HFF-Myc (cell line): ENCODE results near the gene SNX18.

Source experiments
- DNase-seq: peaks from one replicate; pipeline ENCODE4 v3.0.0-alpha.2; 2011; ENCODE audit warnings: low read depth; ENCODE audit errors: extremely low read depth
- H3K4me3 ChIP-seq: replicated peaks from 2 replicates; pipeline ENCODE4 v1.5.1; 2011; ENCODE audit warnings: low read depth, mild to moderate bottlenecking, control low read depth, low read length
- TF ChIP-seq, protein P1 (sequence below): IDR thresholded peaks from 2 replicates; pipeline ENCODE4 v1.5.1; 2012; ENCODE audit warnings: mild to moderate bottlenecking, low read depth, low read length, control low read depth; ENCODE audit errors: missing control alignments

SNX18 gene

DNA sequence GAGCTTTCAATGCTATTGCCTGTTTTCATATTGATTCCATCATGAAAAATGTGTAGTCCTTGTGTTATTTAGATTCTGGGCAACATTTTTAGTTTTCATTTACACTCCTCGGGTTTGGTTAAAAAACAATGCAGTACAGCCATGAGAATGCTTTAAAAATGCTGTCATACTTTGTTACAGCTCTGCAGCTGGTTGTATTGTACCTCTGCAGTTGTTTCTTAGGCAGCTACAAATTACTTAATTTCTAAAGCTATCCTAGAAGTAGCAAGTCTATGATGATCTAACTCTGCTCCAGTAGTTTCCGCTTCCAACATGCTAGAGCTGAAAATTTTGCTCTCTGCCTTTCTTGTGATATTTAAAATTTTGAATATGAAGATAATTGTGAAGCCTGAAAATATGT lies 20.2 kb downstream of the SNX18 start:
- no peak for DNase-seq
- TF ChIP-seq, protein P1, sequence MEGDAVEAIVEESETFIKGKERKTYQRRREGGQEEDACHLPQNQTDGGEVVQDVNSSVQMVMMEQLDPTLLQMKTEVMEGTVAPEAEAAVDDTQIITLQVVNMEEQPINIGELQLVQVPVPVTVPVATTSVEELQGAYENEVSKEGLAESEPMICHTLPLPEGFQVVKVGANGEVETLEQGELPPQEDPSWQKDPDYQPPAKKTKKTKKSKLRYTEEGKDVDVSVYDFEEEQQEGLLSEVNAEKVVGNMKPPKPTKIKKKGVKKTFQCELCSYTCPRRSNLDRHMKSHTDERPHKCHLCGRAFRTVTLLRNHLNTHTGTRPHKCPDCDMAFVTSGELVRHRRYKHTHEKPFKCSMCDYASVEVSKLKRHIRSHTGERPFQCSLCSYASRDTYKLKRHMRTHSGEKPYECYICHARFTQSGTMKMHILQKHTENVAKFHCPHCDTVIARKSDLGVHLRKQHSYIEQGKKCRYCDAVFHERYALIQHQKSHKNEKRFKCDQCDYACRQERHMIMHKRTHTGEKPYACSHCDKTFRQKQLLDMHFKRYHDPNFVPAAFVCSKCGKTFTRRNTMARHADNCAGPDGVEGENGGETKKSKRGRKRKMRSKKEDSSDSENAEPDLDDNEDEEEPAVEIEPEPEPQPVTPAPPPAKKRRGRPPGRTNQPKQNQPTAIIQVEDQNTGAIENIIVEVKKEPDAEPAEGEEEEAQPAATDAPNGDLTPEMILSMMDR = no peak
- H3K4me3 ChIP-seq = no peak overlapping the region

GRCh38 chr5:54538156-54538555 lies 20.6 kb downstream of the SNX18 start:
- TF ChIP-seq, protein P1 = no peak
- H3K4me3 ChIP-seq = no peak overlapping the region

DNA sequence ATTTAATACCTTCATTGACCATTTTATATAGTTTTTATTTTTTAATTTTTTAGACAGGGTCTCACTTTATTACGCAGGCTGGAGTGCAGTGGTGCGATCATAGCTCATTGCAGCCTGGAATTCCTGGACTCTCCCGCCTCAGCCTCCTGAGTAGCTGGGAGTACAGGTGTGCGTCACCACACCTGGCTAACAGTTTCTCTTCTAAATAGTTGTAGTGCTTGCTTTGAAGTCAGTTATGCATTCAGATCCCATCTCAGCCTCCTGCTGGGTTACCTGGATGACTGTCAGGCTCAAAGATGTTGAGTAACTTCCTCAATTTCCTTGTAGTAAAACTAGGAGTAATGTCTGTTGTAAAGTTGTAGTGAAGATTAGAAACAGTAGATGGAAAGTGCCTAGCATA lies 21.4 kb downstream of the SNX18 start:
- no peak for DNase-seq
- TF ChIP-seq, protein P1 = no peak
- H3K4me3 ChIP-seq = no peak overlapping the region

More at GRCh38 chr5:54538156-54538555, 20.6 kb downstream of the SNX18 start:
- DNase-seq = no peak

DNA sequence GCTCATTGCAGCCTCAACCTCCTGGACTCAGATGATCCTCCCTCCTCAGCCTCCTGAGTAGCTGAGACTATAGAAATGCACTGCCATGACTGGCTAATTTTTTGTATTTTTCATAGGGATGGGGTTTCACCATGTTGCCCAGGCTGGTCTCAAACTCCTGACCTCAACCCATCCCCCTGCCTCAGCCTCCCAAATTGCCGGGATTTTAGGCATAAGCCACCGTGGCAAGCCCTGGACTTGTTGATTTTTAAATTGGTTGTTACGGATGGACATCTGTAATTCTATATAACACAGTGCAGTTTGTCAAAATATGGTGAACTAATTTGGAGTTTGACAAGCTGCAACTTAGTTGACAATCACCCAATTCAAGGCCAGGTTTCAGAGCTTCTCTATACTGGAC lies 22.7 kb downstream of the SNX18 start:
- H3K4me3 ChIP-seq = no peak overlapping the region
- no peak for DNase-seq
- TF ChIP-seq, protein P1 = no peak

GRCh38 chr5:54541823-54542783 lies 24.5 kb downstream of the SNX18 start:
- no peak overlapping the region for H3K4me3 ChIP-seq
- no peak for DNase-seq
- TF ChIP-seq, protein P1 = no peak

DNA sequence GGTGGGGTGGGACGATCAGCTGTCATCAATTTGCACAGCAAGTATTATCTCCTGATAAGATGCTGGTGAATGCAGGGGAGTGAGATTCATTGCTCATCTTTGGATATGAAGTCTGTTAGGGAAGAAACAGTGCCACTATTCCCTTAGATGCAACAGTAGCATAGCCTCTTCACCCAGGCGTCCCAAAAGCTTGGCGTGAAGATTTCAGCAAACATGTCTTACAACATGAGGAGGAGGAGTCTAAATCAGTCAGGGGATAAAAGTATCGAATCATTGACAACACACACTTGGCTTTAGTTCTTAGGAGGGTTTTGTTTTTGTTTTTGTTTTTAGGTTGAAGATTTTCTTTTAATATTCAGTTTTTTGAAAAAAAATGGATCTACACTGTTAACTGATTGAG lies 26.5 kb downstream of the SNX18 start:
- H3K4me3 ChIP-seq = no peak overlapping the region
- TF ChIP-seq, protein P1 = no peak
- DNase-seq = no peak
